22Rv1 (cell line): Measurements from ENCODE around the gene LUZP1.

Experiments used
- CTCF ChIP-seq: fragments of 450-650 bp; IDR thresholded peaks from 2 replicates; pipeline ENCODE4 v1.5.1; 2017; ENCODE audit warnings: mild to moderate bottlenecking
- ZFX ChIP-seq: fragments of 450-650 bp; IDR thresholded peaks from 2 replicates; pipeline ENCODE4 v1.6.1; 2017; ENCODE audit warnings: antibody characterized with exemption, borderline replicate concordance

GRCh38 chr1:23088027-23088426 lies 80.6 kb downstream of the LUZP1 start:
- TF ChIP-seq CTCF, result no peak
- TF ChIP-seq ZFX, result no peak
